C4-2B (cell line): Measurements from ENCODE around the gene RGSL1.
A peak's percentile ranks its signal among the peaks of the same experiment; 100 is the strongest.

Experiments used
- H3K27ac ChIP-seq: fragments of 450-650 bp; 2 replicates; pipeline ENCODE4 v1.5.1; 2017
- ZFX ChIP-seq: fragments of 450-650 bp; IDR thresholded peaks from 2 replicates; pipeline ENCODE4 v1.6.1; 2017
- TF ChIP-seq, protein P1 (sequence below): fragments of 450-650 bp; conservative IDR thresholded peaks from 2 replicates; pipeline ENCODE4 v1.5.1; 2017; ENCODE audit warnings: mild to moderate bottlenecking

RGSL1 gene

DNA sequence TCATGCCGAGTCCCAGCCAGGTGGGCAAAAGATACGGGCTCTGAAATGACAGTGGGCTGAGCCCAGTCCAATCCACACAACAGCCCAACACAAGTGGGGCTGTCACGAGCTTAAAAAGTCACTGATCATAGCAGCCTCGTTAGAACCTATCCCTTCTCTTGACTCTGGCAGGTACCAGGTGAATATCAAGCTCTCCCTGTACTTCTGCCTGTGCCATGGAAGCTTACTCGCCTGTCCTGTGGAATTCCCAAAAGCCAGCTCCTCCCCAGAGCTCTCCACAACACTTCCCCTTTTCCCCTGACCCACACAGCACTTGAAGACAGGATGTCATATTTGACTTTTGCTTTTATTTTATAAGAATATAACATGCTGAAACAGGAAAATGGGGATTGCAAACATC is 148.3 kb downstream of the RGSL1 start:
- no peak overlapping the region for H3K27ac ChIP-seq
- TF ChIP-seq, protein P1, sequence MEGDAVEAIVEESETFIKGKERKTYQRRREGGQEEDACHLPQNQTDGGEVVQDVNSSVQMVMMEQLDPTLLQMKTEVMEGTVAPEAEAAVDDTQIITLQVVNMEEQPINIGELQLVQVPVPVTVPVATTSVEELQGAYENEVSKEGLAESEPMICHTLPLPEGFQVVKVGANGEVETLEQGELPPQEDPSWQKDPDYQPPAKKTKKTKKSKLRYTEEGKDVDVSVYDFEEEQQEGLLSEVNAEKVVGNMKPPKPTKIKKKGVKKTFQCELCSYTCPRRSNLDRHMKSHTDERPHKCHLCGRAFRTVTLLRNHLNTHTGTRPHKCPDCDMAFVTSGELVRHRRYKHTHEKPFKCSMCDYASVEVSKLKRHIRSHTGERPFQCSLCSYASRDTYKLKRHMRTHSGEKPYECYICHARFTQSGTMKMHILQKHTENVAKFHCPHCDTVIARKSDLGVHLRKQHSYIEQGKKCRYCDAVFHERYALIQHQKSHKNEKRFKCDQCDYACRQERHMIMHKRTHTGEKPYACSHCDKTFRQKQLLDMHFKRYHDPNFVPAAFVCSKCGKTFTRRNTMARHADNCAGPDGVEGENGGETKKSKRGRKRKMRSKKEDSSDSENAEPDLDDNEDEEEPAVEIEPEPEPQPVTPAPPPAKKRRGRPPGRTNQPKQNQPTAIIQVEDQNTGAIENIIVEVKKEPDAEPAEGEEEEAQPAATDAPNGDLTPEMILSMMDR = no peak
- TF ChIP-seq ZFX = no peak

DNA sequence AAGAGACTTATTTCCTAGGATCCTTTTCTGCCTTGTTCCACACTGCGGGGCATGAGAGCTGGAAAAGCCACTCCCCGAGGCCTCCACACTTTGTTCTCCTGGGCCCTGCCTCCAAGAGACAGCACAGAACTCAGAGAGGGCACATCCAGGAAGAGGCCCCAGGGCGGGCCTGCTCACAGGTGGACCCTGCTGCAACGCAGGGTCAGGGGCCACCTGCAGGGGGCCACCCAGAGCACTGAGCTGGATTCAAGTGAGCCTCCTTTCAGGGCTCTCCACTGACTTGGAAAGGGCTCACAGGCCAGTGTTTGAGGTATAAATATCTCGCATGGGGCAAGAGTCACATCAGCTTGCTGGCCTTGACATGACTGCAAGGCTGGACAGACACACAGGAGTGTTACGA is 149.4 kb downstream of the RGSL1 start:
- TF ChIP-seq, protein P1 = peak; percentile 69
- no peak for TF ChIP-seq ZFX
- H3K27ac ChIP-seq = no peak overlapping the region

DNA sequence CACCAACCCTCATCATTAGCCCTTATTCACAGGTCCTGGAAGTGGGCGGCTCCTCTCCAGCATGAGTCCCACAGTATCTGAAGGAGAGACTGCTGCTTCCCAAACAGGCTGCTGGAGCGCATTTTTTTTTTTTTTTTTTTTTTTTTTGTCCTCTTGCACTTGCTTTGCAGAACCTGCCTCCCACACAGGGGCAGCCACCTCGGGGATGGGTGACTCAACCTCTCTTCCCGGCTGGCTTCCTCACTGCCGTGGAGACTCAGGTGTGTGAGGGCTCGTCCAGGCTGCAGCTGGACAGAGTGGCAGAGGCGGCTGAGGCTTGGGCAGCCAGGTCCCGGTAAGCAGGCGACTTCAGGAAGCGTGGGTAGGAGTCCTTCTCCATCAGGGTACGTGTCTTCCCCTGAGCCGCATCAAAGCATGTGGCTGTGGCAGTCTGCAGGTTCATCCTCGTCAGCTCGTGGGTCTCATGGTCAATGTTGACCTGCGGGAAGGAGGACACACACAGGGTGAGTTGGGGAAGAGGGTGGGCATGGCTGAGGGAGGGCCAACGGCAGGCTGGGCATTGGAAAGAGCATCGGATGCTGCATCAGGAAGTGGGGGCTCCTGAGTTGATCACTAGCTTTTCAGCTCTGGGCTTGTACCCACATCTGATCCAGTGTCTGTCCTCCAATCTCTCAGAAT is 150.2 kb downstream of the RGSL1 start:
- TF ChIP-seq, protein P1 = no peak
- TF ChIP-seq ZFX = no peak
- no peak overlapping the region for H3K27ac ChIP-seq

DNA sequence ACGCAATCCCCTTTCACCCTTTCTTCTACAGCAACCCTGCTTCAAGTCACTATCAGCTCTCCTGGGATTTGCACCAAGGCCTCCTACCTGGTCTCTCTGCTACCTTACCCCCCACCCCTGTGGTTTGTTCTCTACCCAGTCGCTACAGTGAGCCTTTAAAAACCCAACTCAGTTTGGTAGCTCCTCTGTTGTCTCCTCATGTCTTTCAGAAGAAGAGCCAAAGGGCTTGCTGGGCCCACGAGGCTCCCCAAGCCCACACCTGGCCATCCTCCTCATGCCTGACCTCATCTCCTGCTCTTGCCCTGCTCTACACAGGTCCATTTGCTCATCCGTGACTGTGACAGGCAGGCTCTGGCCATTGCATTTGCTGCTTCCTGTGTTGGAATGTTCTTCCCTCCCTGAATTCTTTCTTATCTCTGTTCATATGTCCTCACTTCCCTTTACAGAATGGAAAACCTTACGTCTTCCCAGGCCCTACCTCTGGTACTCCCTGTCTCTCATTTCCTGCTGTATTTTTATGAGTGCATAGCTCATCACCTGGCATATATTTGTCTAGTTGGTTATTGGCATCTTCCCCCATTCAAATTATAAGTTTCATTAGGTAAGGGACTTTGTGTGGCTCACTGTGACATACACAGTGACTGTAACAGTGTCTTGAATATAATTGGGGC is 150.9 kb downstream of the RGSL1 start:
- TF ChIP-seq ZFX = no peak
- H3K27ac ChIP-seq = no peak overlapping the region

DNA sequence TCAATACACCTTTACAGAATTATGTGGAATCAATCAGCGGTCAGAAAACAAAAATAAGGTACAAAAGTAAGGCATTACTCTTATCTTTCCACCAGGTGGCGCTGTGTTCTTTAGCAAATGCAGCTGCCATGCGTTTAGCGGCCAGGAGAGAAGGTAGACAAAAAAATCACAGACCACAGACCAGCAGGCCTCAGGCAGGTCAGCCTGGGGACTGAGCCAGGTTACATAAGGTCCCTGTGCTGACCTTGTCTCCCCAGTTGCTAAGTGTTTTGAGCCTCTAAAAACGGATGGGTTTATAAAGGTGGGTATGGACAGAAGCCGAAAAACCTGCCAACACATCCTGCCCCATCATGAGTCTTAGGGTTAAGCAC is 151.5 kb downstream of the RGSL1 start:
- TF ChIP-seq, protein P1 = peak; percentile 89
- peak; percentile 53; the same call in 1 of the 2 replicates for TF ChIP-seq ZFX
- peak overlapping the region; percentile 25 for H3K27ac ChIP-seq

DNA sequence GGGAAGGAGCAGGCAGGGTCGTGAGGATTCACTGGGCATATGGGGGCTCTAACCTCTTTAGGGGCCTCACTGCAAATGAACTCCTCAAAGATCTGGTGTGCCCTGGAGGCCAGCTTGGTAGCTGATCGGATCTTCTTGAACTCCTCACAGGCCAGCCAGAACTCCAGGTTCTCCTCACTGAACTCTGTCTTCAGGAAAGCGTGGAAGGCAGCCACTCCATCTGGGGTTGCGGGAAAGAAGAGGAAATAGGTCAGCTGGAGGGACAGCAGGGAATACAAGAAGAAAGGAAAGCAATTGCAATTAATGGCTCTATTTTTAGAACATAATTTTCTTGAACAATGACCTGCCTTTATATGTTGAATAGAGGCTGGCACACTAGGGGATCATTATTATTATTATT is 152.0 kb downstream of the RGSL1 start:
- TF ChIP-seq ZFX = no peak
- TF ChIP-seq, protein P1 = no peak
- H3K27ac ChIP-seq = peak overlapping the region; percentile 25

DNA sequence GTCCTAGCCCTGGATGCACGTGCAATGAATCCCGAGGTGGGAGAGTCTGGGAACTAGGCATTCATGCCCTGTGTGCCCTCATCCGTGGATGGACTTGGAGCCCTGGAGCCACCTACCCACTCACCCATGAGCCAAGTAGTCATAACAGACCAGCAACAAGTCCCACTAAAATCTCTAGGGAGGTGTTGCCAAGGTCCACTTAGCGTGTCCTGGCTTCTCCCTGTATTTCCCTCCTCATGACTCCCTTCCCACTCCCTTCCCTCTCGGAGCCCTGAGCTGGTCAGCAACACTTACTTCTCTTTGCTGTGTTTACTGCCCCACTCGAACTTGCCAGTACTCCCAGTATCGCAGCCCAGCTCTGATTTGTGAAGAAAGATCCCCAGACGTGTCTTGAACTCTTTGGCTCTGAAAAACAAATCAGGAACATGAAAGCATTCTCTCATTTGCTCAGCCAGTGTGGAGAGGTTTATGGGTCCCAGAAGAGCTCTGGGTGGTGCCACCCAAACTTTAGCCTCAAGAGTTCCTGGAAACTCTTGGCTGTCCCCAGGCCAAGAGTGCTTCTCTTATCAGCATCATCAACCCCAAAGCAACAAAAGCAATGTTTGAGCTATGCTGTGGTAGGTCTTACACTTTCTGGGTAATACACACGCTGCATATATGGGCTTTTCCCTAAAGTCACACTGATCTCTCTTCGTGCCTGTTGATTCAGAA is 153.1 kb downstream of the RGSL1 start:
- no peak for TF ChIP-seq ZFX
- TF ChIP-seq, protein P1 = no peak
- peak overlapping the region; percentile 37; the same call in 1 of the 2 replicates for H3K27ac ChIP-seq
